ENCODE data around the gene CPNE2.
A peak's percentile ranks its signal among the peaks of the same experiment; 100 is the strongest.

The CPNE2 gene

GRCh38 chr16:57175896-57176295, 83.5 kb downstream of the CPNE2 start:
- H2AFZ ChIP-seq (ENCODE audit: low read depth, low read length): no peak overlapping the region
- H3K9ac ChIP-seq (ENCODE audit: low read length): no peak overlapping the region
- no peaks in the 10 kb centered on the region for H3K27me3 ChIP-seq (ENCODE audit: control insufficient read depth in 1 of 2, insufficient read depth in 1 of 2, low read length in 2 of 2)
- H3K4me3 ChIP-seq (ENCODE audit: insufficient read depth in 1 of 2, low read depth in 1 of 2, low read length in 2 of 2): no peak overlapping the region
- H3K4ac ChIP-seq (ENCODE audit: low read depth in 1 of 2, low read length in 2 of 2): no peak overlapping the region
- no peak overlapping the region for H3K27ac ChIP-seq (ENCODE audit: low read length, poor library complexity, severe bottlenecking)
- H3K79me1 ChIP-seq (replicated peaks; ENCODE audit: low read length, poor library complexity, severe bottlenecking): peaks cover 13% of the 10 kb centered on the region
- no peak overlapping the region for H2BK12ac ChIP-seq (ENCODE audit: low read length in 2 of 2)
- H3K4me2 ChIP-seq (ENCODE audit: low read length, poor library complexity, severe bottlenecking): no peak overlapping the region
- H2BK120ac ChIP-seq (ENCODE audit: low read depth, low read length): no peak overlapping the region
- no peaks in the 10 kb centered on the region for H3K9me3 ChIP-seq (ENCODE audit: control insufficient read depth, low read length)
- H2BK15ac ChIP-seq (ENCODE audit: low read depth, poor library complexity, severe bottlenecking): no peak overlapping the region
- H2BK5ac ChIP-seq (ENCODE audit: low read depth, low read length, poor library complexity, severe bottlenecking): no peak overlapping the region
- H3K18ac ChIP-seq (ENCODE audit: low read depth in 1 of 2, low read length in 2 of 2): no peak overlapping the region
- peaks cover 1% of the 10 kb centered on the region for H3K4me1 ChIP-seq (ENCODE audit: control insufficient read depth, insufficient read depth, low read depth, low read length)
- H2AK5ac ChIP-seq (ENCODE audit: low read length, severe bottlenecking): no peak overlapping the region
- peaks cover 17 to 33% of the 10 kb centered on the region in 2 experiments for H3K36me3 ChIP-seq (ENCODE audit: control insufficient read depth in 1 of 2, insufficient read depth in 2 of 2, low read depth in 1 of 2, low read length in 2 of 2)
- no peak overlapping the region for H4K8ac ChIP-seq (ENCODE audit: low read length)
- H3K14ac ChIP-seq (ENCODE audit: low read length in 2 of 2): no peak overlapping the region
- H4K91ac ChIP-seq (ENCODE audit: low read length): no peak overlapping the region
- 88% methylated on average over 4 of the region's 5 CpGs for WGBS
- no peak for DNase-seq
- H3K23ac ChIP-seq (ENCODE audit: low read length in 2 of 2): no peak overlapping the region

GRCh38 chr16:57178196-57178595, 85.8 kb downstream of the CPNE2 start:
- 88% methylated on average over 3 of the region's 3 CpGs for WGBS
- H2AK5ac ChIP-seq (ENCODE audit: low read length, severe bottlenecking): no peak overlapping the region
- no peak overlapping the region for H2BK120ac ChIP-seq (ENCODE audit: low read depth, low read length)
- H4K91ac ChIP-seq (ENCODE audit: low read length): no peak overlapping the region
- no peaks in the 10 kb centered on the region for H3K9me3 ChIP-seq (ENCODE audit: control insufficient read depth, low read length)
- H3K4ac ChIP-seq (ENCODE audit: low read depth in 1 of 2, low read length in 2 of 2): no peak overlapping the region
- H3K36me3 ChIP-seq (ENCODE audit: control insufficient read depth in 1 of 2, insufficient read depth in 2 of 2, low read depth in 1 of 2, low read length in 2 of 2): peaks cover 8 to 10% of the 10 kb centered on the region in 2 experiments
- H2BK5ac ChIP-seq (ENCODE audit: low read depth, low read length, poor library complexity, severe bottlenecking): no peak overlapping the region
- no peak overlapping the region for H3K14ac ChIP-seq (ENCODE audit: low read length in 2 of 2)
- H3K4me1 ChIP-seq (ENCODE audit: control insufficient read depth, insufficient read depth, low read depth, low read length): peaks cover 1% of the 10 kb centered on the region
- peak overlapping the region; percentile 6 for H3K27ac ChIP-seq (ENCODE audit: low read length, poor library complexity, severe bottlenecking)
- H3K23ac ChIP-seq (ENCODE audit: low read length in 2 of 2): no peak overlapping the region
- H3K4me2 ChIP-seq (ENCODE audit: low read length, poor library complexity, severe bottlenecking): no peak overlapping the region
- H2BK15ac ChIP-seq (ENCODE audit: low read depth, poor library complexity, severe bottlenecking): no peak overlapping the region
- no peak overlapping the region for H3K4me3 ChIP-seq (ENCODE audit: insufficient read depth in 1 of 2, low read depth in 1 of 2, low read length in 2 of 2)
- no peak overlapping the region for H3K9ac ChIP-seq (ENCODE audit: low read length)
- H3K27me3 ChIP-seq (ENCODE audit: control insufficient read depth in 1 of 2, insufficient read depth in 1 of 2, low read length in 2 of 2): no peaks in the 10 kb centered on the region
- no peak overlapping the region for H3K18ac ChIP-seq (ENCODE audit: low read depth in 1 of 2, low read length in 2 of 2)
- no peak overlapping the region for H2AFZ ChIP-seq (ENCODE audit: low read depth, low read length)
- H4K8ac ChIP-seq (ENCODE audit: low read length): no peak overlapping the region
- peaks cover 22% of the 10 kb centered on the region for H3K79me1 ChIP-seq (replicated peaks; ENCODE audit: low read length, poor library complexity, severe bottlenecking)
- no peak overlapping the region for H2BK12ac ChIP-seq (ENCODE audit: low read length in 2 of 2)
- DNase-seq: no peak

GRCh38 chr16:57178793-57179212, 86.4 kb downstream of the CPNE2 start:
- Histone ChIP-seq H3K14ac (ENCODE audit: low read length in 2 of 2) (no peak overlapping the region), H3K18ac (ENCODE audit: low read depth in 1 of 2, low read length in 2 of 2) (no peak overlapping the region), H4K91ac (ENCODE audit: low read length) (no peak overlapping the region), H4K8ac (ENCODE audit: low read length) (no peak overlapping the region), H2BK120ac (ENCODE audit: low read depth, low read length) (no peak overlapping the region), H3K4ac (ENCODE audit: low read depth in 1 of 2, low read length in 2 of 2) (no peak overlapping the region), H3K9ac (ENCODE audit: low read length) (no peak overlapping the region), H3K27me3 (ENCODE audit: control insufficient read depth in 1 of 2, insufficient read depth in 1 of 2, low read length in 2 of 2) (no peaks in the 10 kb centered on the region), H3K4me3 (ENCODE audit: insufficient read depth in 1 of 2, low read depth in 1 of 2, low read length in 2 of 2) (no peak overlapping the region), H3K27ac (ENCODE audit: low read length, poor library complexity, severe bottlenecking) (no peak overlapping the region), H2BK15ac (ENCODE audit: low read depth, poor library complexity, severe bottlenecking) (no peak overlapping the region), H2AK5ac (ENCODE audit: low read length, severe bottlenecking) (no peak overlapping the region), H3K4me2 (ENCODE audit: low read length, poor library complexity, severe bottlenecking) (no peak overlapping the region), H3K9me3 (ENCODE audit: control insufficient read depth, low read length) (peaks cover 3% of the 10 kb centered on the region), H3K4me1 (ENCODE audit: control insufficient read depth, insufficient read depth, low read depth, low read length) (peaks cover 1% of the 10 kb centered on the region), H2BK12ac (ENCODE audit: low read length in 2 of 2) (no peak overlapping the region), H3K79me1 (replicated peaks; ENCODE audit: low read length, poor library complexity, severe bottlenecking) (peaks cover 22% of the 10 kb centered on the region), H3K23ac (ENCODE audit: low read length in 2 of 2) (no peak overlapping the region), H2AFZ (ENCODE audit: low read depth, low read length) (no peak overlapping the region), H2BK5ac (ENCODE audit: low read depth, low read length, poor library complexity, severe bottlenecking) (no peak overlapping the region), H3K36me3 (ENCODE audit: control insufficient read depth in 1 of 2, insufficient read depth in 2 of 2, low read depth in 1 of 2, low read length in 2 of 2) (peaks cover 5 to 6% of the 10 kb centered on the region in 2 experiments)
- WGBS: 51% methylated on average over 3 of the region's 4 CpGs
- peak; percentile 78 for DNase-seq

- Histone ChIP-seq H3K23ac (ENCODE audit: low read length in 2 of 2) (no peak overlapping the region), H2AK5ac (ENCODE audit: low read length, severe bottlenecking) (no peak overlapping the region), H2AFZ (ENCODE audit: low read depth, low read length) (no peak overlapping the region), H2BK15ac (ENCODE audit: low read depth, poor library complexity, severe bottlenecking) (no peak overlapping the region), H3K4me2 (ENCODE audit: low read length, poor library complexity, severe bottlenecking) (no peak overlapping the region), H3K27me3 (ENCODE audit: control insufficient read depth in 1 of 2, insufficient read depth in 1 of 2, low read length in 2 of 2) (no peaks in the 10 kb centered on the region), H3K36me3 (ENCODE audit: control insufficient read depth in 1 of 2, insufficient read depth in 2 of 2, low read depth in 1 of 2, low read length in 2 of 2) (peaks cover 5 to 6% of the 10 kb centered on the region in 2 experiments), H4K91ac (ENCODE audit: low read length) (no peak overlapping the region), H3K4me1 (ENCODE audit: control insufficient read depth, insufficient read depth, low read depth, low read length) (peaks cover 1% of the 10 kb centered on the region), H2BK5ac (ENCODE audit: low read depth, low read length, poor library complexity, severe bottlenecking) (no peak overlapping the region), H3K4ac (ENCODE audit: low read depth in 1 of 2, low read length in 2 of 2) (no peak overlapping the region), H2BK12ac (ENCODE audit: low read length in 2 of 2) (no peak overlapping the region), H4K8ac (ENCODE audit: low read length) (no peak overlapping the region), H3K9me3 (ENCODE audit: control insufficient read depth, low read length) (peaks cover 4% of the 10 kb centered on the region), H2BK120ac (ENCODE audit: low read depth, low read length) (no peak overlapping the region), H3K4me3 (ENCODE audit: insufficient read depth in 1 of 2, low read depth in 1 of 2, low read length in 2 of 2) (no peak overlapping the region), H3K79me1 (replicated peaks; ENCODE audit: low read length, poor library complexity, severe bottlenecking) (peaks cover 22% of the 10 kb centered on the region), H3K18ac (ENCODE audit: low read depth in 1 of 2, low read length in 2 of 2) (no peak overlapping the region), H3K27ac (ENCODE audit: low read length, poor library complexity, severe bottlenecking) (no peak overlapping the region), H3K14ac (ENCODE audit: low read length in 2 of 2) (no peak overlapping the region), H3K9ac (ENCODE audit: low read length) (no peak overlapping the region)
- no peak for DNase-seq
- WGBS: 78% methylated on average over 3 of the region's 3 CpGs
Observed at GRCh38 chr16:57179215-57179828, 86.9 kb downstream of the CPNE2 start.
